GM18861 (cell line): ENCODE measurements around the gene MAN2C1.
A peak's percentile ranks its signal among the peaks of the same experiment; 100 is the strongest.
"Not testable (repeated sequence)": the region's sequence is repeated elsewhere in the genome, so short reads cannot be mapped to it uniquely, and the experiment has no call there.

Source experiments
- ATAC-seq: cut with Tn5 transposase; IDR thresholded peaks from one replicate; pipeline ENCODE4 v1.9.1; 2021; ENCODE audit not compliant: unreplicated experiment

Gene MAN2C1

GRCh38 chr15:75347222-75348033 lies 21.0 kb downstream of the MAN2C1 start:
- peak; percentile 59 for ATAC-seq

GRCh38 chr15:75346796-75347221 lies 21.6 kb downstream of the MAN2C1 start, which contains the start of gene NEIL1:
Gene NEIL1, plus strand, starts transcription at chr15:75347039. Its CDS starts 1,867 bp downstream, at chr15:75348906.
- ATAC-seq: no peak

- not testable (repeated sequence) for ATAC-seq
These were observed 24.5 kb downstream of the MAN2C1 start for GRCh38 chr15:75343953-75344352.

GRCh38 chr15:75342221-75342620 lies 26.2 kb downstream of the MAN2C1 start:
- no peak for ATAC-seq

- ATAC-seq: no peak
These were observed 28.7 kb downstream of the MAN2C1 start for GRCh38 chr15:75339531-75340240.

GRCh38 chr15:75338661-75339240 lies 29.7 kb downstream of the MAN2C1 start:
- ATAC-seq: no peak

GRCh38 chr15:75335705-75336355 lies 32.6 kb downstream of the MAN2C1 start, which contains the start of gene COMMD4:
Gene COMMD4, plus strand, starts transcription at chr15:75336063. Its CDS starts 27 bp downstream, at chr15:75336090.
- ATAC-seq: no peak

GRCh38 chr15:75335313-75335704 lies 33.1 kb downstream of the MAN2C1 start:
- no peak for ATAC-seq

- ATAC-seq: not testable (repeated sequence)
These were observed 34.6 kb downstream of the MAN2C1 start for GRCh38 chr15:75333654-75334419.

GRCh38 chr15:75332093-75332492 lies 36.3 kb downstream of the MAN2C1 start:
- not testable (repeated sequence) for ATAC-seq

GRCh38 chr15:75329571-75329970 lies 38.8 kb downstream of the MAN2C1 start:
- ATAC-seq: no peak

GRCh38 chr15:75328493-75329314 lies 39.7 kb downstream of the MAN2C1 start:
- no peak for ATAC-seq

- no peak for ATAC-seq
These were observed 40.9 kb downstream of the MAN2C1 start for GRCh38 chr15:75327491-75327890.

GRCh38 chr15:75327005-75327404 lies 41.4 kb downstream of the MAN2C1 start:
- ATAC-seq: no peak

- ATAC-seq: no peak
These were observed 42.5 kb downstream of the MAN2C1 start for GRCh38 chr15:75325922-75326321.

- ATAC-seq: no peak
These were observed 46.7 kb downstream of the MAN2C1 start for GRCh38 chr15:75321711-75322110.

GRCh38 chr15:75319231-75319897 lies 49.0 kb downstream of the MAN2C1 start:
- not testable (repeated sequence) for ATAC-seq

- no peak for ATAC-seq
These were observed 53.7 kb downstream of the MAN2C1 start for GRCh38 chr15:75314552-75315290.
